Mucosa of descending colon (tissue), 3 donors: Measurements from ENCODE around the gene CHAMP1. TPM values are rescaled to one million over a fixed set of nuclear protein-coding genes. Genes with fewer than 3 reads are reported as not detected.

ENCODE experiments used
- ATAC-seq: fragments of 200-7000 bp; cut with Tn5 transposase; one replicate; pipeline ENCODE4 v1.9.1; 2020; ENCODE audit warnings: mild to moderate bottlenecking, moderate library complexity
- DNase-seq, 3 donors: peaks; one replicate each; pipeline ENCODE4 v3.0.0-alpha.2; 2020
- H3K36me3 ChIP-seq: fragments of 200-600 bp; one replicate; pipeline ENCODE4 v1.8.0; 2021; ENCODE audit warnings: low read depth, mild to moderate bottlenecking
- H3K4me1 ChIP-seq: fragments of 200-600 bp; one replicate; pipeline ENCODE4 v1.8.0; 2021; ENCODE audit warnings: low read depth, mild to moderate bottlenecking
- H3K4me3 ChIP-seq: fragments of 200-600 bp; one replicate; pipeline ENCODE4 v1.8.0; 2021; ENCODE audit warnings: mild to moderate bottlenecking
- H3K9me3 ChIP-seq: fragments of 200-600 bp; one replicate; pipeline ENCODE4 v1.8.0; 2021; ENCODE audit warnings: mild to moderate bottlenecking
- CTCF ChIP-seq: fragments of 200-600 bp; IDR thresholded peaks from one replicate; pipeline ENCODE4 v1.8.0; 2022; ENCODE audit warnings: antibody characterized with exemption, mild to moderate bottlenecking
- intact Hi-C, 2 donors: fragments of 100-400 bp; cut with DNase I in 1 of 2; cut with micrococcal nuclease in 1 of 2; formaldehyde crosslinking; loops; one replicate each; pipeline versions ENCODE4 v1.11.0 to v1.11.1; 2022; cut with DNase I, micrococcal nuclease
- total RNA-seq, 3 donors: library from RNA; stranded (reverse); fragmentation: NEBNext Ultra II Directional in 2 of 3; extraction: Animal tissue kit (Norgen Biotek cat#: 25700) in 2 of 3; gene quantifications; one replicate each; pipeline versions ENCODE4 v1.2.1 to v1.2.4, GENCODE V29; 2021 to 2023
- donor health status: DM: no; HTN: no; CAD: no; lungs with moderate emphysema.
- donor health status: DM: no; HTN: no; CAD: no.
- donor health status: DM: no; HTN: yes; CAD: no.

Gene CHAMP1
- total RNA-seq, 3 donors from 2014 or later: 16.1 to 17.8 (median 16.7) TPM

DNA sequence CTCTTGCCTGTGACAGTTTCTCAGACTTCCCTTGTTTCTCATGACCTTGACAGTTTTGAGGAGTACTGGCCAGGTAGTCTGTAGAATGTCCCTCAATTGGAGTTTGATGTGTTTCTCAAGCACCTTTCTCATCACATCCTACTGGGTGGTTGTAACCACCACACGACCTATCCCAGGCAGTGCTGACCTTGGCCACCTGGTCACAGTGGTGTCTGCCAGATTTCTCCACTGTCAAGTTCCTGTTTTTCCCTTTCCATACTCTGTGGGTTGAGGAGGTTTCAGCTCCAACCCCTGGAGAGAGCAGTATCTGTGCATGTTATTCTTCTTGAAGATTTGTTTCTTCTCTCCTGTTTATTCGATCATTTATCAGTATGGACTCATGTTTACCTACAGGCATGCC lies 41.3 kb upstream of the CHAMP1 start:
- Histone ChIP-seq H3K9me3 (no peaks in the 10 kb centered on the region), H3K36me3 (peaks cover 8% of the 10 kb centered on the region), H3K4me3 (no peak overlapping the region), H3K4me1 (no peaks in the 10 kb centered on the region)
- DNase-seq: no peak
- no peak for TF ChIP-seq CTCF
- no peak for ATAC-seq
- intact Hi-C loops: no loop called here

- Histone ChIP-seq H3K4me3 (no peak overlapping the region), H3K36me3 (peaks cover 4% of the 10 kb centered on the region), H3K9me3 (no peaks in the 10 kb centered on the region), H3K4me1 (peaks cover 1% of the 10 kb centered on the region)
- ATAC-seq (no peak), DNase-seq (peak in 1 of 3 donors; percentile 24)
- intact Hi-C loops: no loop called here
- TF ChIP-seq CTCF: no peak
Observed at GRCh38 chr13:114275304-114275703, 39.0 kb upstream of the CHAMP1 start.

DNA sequence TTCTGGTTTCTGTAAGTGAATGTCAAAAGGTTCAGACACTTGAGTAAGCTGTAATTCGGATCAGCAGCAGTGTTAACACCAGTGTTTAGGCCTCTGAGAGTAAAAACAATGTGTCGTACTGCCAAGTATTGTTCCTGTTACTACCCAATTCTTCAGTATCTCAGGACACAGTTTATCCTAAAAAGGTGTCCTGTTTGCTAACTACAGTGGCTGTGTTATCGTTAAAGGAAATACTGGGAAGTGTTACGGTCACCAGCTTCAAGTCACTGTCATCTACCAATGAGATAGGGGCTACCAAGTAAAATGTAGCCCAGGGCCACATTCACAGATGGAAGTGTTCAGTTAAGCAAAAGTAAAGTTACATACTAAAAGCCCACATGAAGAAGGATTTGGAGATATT lies 35.2 kb upstream of the CHAMP1 start:
- peaks cover 20% of the 10 kb centered on the region for H3K4me1 ChIP-seq
- H3K4me3 ChIP-seq: no peak overlapping the region
- no peak for TF ChIP-seq CTCF
- H3K9me3 ChIP-seq: no peaks in the 10 kb centered on the region
- DNase-seq: no peak
- peaks cover 3% of the 10 kb centered on the region for H3K36me3 ChIP-seq
- no peak for ATAC-seq
- intact Hi-C loops: no loop called here

DNA sequence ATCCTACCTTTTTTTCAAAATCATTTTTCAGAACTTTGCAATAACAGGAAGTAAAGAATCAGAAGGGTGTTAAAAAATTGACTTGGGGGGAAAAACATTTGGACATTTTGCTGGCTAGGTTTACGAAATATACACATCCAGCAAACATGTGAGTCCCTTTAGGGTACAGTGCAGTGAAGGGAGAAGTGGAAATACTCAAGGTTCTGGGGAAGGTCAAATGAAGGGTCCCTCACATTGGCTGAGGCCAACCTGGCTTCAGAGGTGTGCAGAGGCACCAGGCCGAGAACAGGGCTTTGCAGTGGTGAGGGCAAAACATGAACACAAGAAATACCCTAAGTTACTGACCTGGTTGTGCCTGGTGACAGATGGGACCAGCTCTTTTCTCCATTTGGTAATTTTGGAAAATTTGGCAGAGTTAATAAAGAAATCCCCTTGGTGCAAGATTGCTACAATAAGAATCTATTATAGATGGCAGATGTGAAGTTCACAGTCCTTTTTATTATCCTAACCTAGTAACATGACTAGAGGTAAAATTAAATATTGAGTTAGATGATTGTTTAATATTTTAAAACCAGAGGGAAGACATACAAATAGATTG lies 34.4 kb upstream of the CHAMP1 start:
- Histone ChIP-seq H3K9me3 (no peaks in the 10 kb centered on the region), H3K4me3 (no peak overlapping the region), H3K4me1 (peaks cover 20% of the 10 kb centered on the region), H3K36me3 (peaks cover 3% of the 10 kb centered on the region)
- no peak for ATAC-seq
- no peak for DNase-seq
- TF ChIP-seq CTCF: no peak
- intact Hi-C loops: no loop called here

GRCh38 chr13:114281351-114282040 lies 32.8 kb upstream of the CHAMP1 start, which contains the start of gene UPF3A:
Gene UPF3A, plus strand, starts transcription at chr13:114281601. Its CDS starts 39 bp downstream, at chr13:114281640.
- H3K9me3 ChIP-seq: no peaks in the 10 kb centered on the region
- DNase-seq (peak; percentile 85 to 94 (median 93)), ATAC-seq (peak; percentile 92)
- H3K36me3 ChIP-seq: peaks cover 1% of the 10 kb centered on the region
- H3K4me3 ChIP-seq: peak within 1 kb of the TSS; percentile 71
- peaks cover 20% of the 10 kb centered on the region for H3K4me1 ChIP-seq
- intact Hi-C loops: no loop called here
- TF ChIP-seq CTCF: no peak
